BLaER1 treated with 17β-estradiol and CSF1 and Interleukin-3, amounts not matched to agents 10 nM and 100 nM (cell line): ENCODE results near the gene MGAT1.
A peak's percentile ranks its signal among the peaks of the same experiment; 100 is the strongest.

Experiments used
- H3K27ac ChIP-seq, 11 experiments: shearing (Covaris generic); formaldehyde crosslinking; 2 replicates each; pipeline ENCODE4 v1.8.1; 2022
- H3K27me3 ChIP-seq, 11 experiments: shearing (Covaris generic); formaldehyde crosslinking; 2 replicates each; pipeline ENCODE4 v1.8.1; 2022
- H3K36me3 ChIP-seq, 11 experiments: shearing (Covaris generic); formaldehyde crosslinking; 2 replicates each; pipeline ENCODE4 v1.8.1; 2022
- H3K4me1 ChIP-seq, 10 experiments: shearing (Covaris generic); formaldehyde crosslinking; 2 replicates each; pipeline ENCODE4 v1.8.1; 2022
- H3K4me2 ChIP-seq, 11 experiments: shearing (Covaris generic); formaldehyde crosslinking; 2 replicates each; pipeline ENCODE4 v1.8.1; 2022
- H3K4me3 ChIP-seq, 10 experiments: shearing (Covaris generic); formaldehyde crosslinking; 2 replicates each; pipeline ENCODE4 v1.8.1; 2022
- H3K9ac ChIP-seq, 11 experiments: shearing (Covaris generic); formaldehyde crosslinking; 2 replicates each; pipeline ENCODE4 v1.8.1; 2022
- H3K9me3 ChIP-seq, 11 experiments: shearing (Covaris generic); formaldehyde crosslinking; replicated peaks in 1 of 11; 2 replicates each; pipeline ENCODE4 v1.8.1; 2022
- H4K20me1 ChIP-seq, 11 experiments: shearing (Covaris generic); formaldehyde crosslinking; 2 replicates each; pipeline ENCODE4 v1.8.1; 2022
- Cebpa-rat ChIP-seq, 11 experiments: shearing (Covaris generic); IDR thresholded peaks; 2 replicates each; pipeline ENCODE4 v1.8.1; 2022

Gene MGAT1

DNA sequence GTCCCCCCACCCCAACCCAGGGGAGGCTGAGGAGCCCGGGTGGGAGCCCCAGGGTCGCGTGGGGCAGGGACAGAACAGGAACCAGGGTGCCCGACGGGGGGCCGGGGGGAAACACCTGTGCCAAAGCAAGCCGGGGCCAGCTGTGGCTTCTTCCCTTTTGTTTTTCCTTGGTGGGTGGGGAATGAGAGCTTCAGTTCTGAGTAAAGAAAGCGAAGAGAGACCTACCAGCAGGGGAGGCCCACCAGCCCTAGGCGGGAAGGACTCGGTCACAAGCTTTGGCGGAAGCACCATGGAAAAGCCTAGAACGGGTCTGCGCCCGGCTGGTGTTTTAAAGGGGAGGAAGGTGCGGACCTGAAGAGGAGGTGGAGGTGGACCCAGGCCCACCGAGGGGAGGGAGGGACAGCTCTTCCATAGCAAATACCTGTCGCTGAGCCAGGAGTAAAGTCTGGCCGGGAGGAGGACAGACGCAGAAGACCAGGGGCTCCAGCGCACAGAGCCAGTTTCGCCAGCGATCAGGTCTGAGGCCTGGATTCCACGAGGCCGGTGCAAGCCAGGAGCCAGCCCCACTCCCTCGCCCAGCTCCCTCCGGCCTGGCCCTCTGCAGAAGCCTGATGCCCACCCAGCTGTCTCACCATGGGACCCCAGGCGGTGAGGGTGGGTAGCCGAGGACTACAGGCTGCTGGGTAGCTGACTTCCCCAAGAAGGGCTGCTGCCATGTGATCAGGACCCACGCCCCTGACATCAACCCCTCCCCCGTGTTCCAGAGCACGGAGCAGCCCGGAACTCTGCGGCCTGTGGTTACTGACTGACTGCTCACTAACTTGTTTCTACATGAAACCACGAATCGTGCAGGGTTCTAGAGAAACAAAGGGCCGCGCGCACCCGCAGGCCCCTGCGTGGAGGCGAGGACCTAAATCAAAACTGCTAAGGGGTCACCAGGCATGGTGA is 849 bp upstream of the MGAT1 start:
- no peaks in the 10 kb centered on the region for H3K9me3 ChIP-seq
- H3K4me1 ChIP-seq: peaks cover 73 to 89% (median 82%) of the 10 kb centered on the region in 10 experiments
- no peak for TF ChIP-seq Cebpa-rat (IDR thresholded peaks at IDR 0.05)
- H3K36me3 ChIP-seq: peaks cover 15 to 61% (median 29%) of the 10 kb centered on the region in 11 experiments; a peak in 21 of 22 replicates
- peak overlapping the region; percentile 88 to 96 (median 94) for H3K4me3 ChIP-seq
- no peaks in the 10 kb centered on the region for H3K27me3 ChIP-seq
- peaks cover 36 to 65% (median 41%) of the 10 kb centered on the region in 11 experiments for H4K20me1 ChIP-seq
- peak overlapping the region; percentile 91 to 100 (median 99) for H3K27ac ChIP-seq
- peak overlapping the region; percentile 97 to 100 (median 99) for H3K9ac ChIP-seq
- peak overlapping the region; percentile 92 to 99 (median 98) for H3K4me2 ChIP-seq

DNA sequence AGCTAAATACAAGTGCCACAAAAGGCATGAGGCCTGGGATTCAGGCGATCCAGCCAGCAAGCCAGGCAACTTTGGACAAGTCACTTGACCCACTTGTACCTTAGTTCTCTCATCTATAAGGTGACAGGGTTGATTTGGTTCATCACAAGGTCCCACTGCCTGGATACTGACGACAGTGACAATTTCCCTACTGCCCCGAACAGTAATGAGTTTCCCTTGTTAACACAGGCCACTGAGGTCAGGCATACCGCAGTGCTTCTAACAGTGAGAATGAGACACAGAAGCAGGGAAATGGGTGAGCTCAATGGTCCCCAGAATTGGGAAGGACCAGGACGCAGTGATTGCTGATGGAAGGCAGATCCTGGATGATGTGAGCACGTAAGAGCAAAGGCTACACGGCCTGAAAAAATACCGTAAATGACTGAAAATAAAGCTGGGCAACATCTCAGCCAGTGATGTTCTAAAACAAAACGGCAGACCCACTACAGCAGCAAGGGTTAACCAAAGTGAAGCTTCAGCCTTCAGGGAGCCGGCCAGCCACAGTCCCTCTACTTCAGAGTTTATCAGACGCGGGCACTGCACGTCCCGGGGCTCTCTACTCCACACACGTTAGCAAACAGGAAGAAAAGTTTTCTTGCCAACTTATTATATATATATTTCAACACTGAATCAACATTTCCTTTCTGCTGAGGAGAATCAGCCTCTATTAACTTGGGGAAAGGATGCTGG is 846 bp downstream of the MGAT1 start:
- H3K9ac ChIP-seq: peak overlapping the region; percentile 97 to 100 (median 99)
- peaks cover 73 to 89% (median 82%) of the 10 kb centered on the region in 10 experiments for H3K4me1 ChIP-seq
- peak overlapping the region; percentile 92 to 99 (median 98) for H3K4me2 ChIP-seq
- no peak for TF ChIP-seq Cebpa-rat (IDR thresholded peaks at IDR 0.05)
- peak overlapping the region; percentile 8 to 100 (median 99); a peak in 21 of 22 replicates for H3K27ac ChIP-seq
- H3K27me3 ChIP-seq: no peaks in the 10 kb centered on the region
- peaks cover 53 to 81% (median 58%) of the 10 kb centered on the region in 11 experiments for H4K20me1 ChIP-seq
- H3K4me3 ChIP-seq: peak overlapping the region; percentile 88 to 96 (median 94)
- H3K9me3 ChIP-seq: no peaks in the 10 kb centered on the region
- H3K36me3 ChIP-seq: peaks cover 32 to 63% (median 46%) of the 10 kb centered on the region in 11 experiments; a peak in 21 of 22 replicates

DNA sequence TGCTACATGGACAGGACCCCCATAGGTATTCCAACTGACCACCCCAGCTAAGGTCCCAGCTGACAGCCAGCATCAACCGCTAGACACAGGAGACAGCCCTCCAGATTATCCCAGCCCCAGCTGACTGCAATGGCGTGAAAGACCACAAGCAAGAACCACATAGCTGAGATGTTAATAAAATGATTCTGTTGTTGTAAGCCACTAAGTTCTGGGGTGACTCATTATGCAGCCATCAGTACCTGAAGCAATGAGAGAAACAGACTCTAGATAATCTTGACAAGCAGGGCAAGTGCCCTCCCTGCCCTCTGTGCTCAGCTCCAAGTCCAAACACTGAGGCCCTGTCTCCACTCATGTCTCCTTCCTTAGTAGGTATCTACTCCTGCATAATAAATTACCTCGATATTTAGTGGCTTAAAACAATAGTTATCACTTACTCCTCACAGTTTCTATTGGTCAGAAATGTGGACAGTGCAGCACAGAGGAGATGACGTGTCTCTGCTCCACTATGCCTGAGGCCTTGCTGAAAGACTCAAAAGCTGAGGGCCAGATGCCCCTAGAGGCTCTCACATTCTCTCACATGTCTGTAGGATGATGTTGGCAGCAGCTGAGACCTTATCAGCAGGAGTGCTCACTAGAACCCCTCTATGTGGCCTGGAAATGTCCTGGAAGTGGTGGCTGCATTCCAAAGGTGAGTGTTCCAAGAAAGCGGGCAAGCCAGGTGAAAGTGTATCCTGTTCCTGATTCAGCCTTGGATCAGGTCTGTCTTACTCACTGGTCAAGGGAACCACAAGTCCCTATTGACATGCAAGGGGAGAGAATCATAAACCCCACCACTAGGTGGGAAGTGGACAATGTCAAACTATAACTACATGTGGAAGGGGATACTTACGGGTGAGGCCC is 2.5 kb downstream of the MGAT1 start:
- TF ChIP-seq Cebpa-rat (IDR thresholded peaks at IDR 0.05): no peak
- Histone ChIP-seq H3K27ac (peak overlapping the region in 9 of 11 experiments; percentile 98 to 100 (median 100); a peak in 16 of 22 replicates), H3K9ac (peak overlapping the region; percentile 97 to 100 (median 99); a peak in 19 of 22 replicates), H3K36me3 (peaks cover 46 to 79% (median 62%) of the 10 kb centered on the region in 11 experiments), H3K27me3 (no peaks in the 10 kb centered on the region), H3K9me3 (no peaks in the 10 kb centered on the region), H4K20me1 (peaks cover 69 to 86% (median 75%) of the 10 kb centered on the region in 11 experiments), H3K4me2 (peak overlapping the region; percentile 92 to 99 (median 98)), H3K4me1 (peaks cover 71 to 89% (median 82%) of the 10 kb centered on the region in 10 experiments), H3K4me3 (peak overlapping the region in 9 of 10 experiments; percentile 88 to 96 (median 95); a peak in 17 of 20 replicates)

DNA sequence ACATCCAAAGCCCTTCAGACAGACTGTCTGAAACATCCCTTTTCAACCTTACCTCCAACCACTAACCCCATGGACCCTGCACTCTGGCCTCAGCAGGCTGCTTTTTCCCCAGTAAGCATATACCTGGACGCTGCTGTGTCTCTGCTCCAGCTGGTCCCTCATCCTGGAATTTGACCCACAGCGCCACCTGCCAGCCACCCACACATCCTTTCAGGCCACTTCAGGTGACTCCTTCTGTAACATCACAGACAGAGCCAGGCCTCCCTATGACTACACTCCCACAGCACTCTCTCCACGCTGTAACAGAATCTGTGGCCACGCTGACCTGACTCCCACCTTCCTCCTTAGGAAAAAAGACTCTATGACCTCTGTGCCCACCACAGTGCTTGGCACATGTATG is 3.4 kb downstream of the MGAT1 start:
- Histone ChIP-seq H3K9me3 (no peaks in the 10 kb centered on the region), H3K9ac (peak overlapping the region in 2 of 11 experiments; percentile 97 to 98; a peak in 5 of 22 replicates), H3K4me3 (peak overlapping the region in 3 of 10 experiments; percentile 91 to 96 (median 95); a peak in 5 of 20 replicates), H3K4me2 (peak overlapping the region; percentile 92 to 99 (median 98)), H4K20me1 (peaks cover 79 to 87% (median 81%) of the 10 kb centered on the region in 11 experiments), H3K27me3 (no peaks in the 10 kb centered on the region), H3K4me1 (peaks cover 70 to 89% (median 79%) of the 10 kb centered on the region in 10 experiments), H3K36me3 (peaks cover 50 to 86% (median 72%) of the 10 kb centered on the region in 11 experiments), H3K27ac (peak overlapping the region in 5 of 11 experiments; percentile 8 to 100 (median 99); a peak in 2 of 22 replicates)
- no peak for TF ChIP-seq Cebpa-rat (IDR thresholded peaks at IDR 0.05)

DNA sequence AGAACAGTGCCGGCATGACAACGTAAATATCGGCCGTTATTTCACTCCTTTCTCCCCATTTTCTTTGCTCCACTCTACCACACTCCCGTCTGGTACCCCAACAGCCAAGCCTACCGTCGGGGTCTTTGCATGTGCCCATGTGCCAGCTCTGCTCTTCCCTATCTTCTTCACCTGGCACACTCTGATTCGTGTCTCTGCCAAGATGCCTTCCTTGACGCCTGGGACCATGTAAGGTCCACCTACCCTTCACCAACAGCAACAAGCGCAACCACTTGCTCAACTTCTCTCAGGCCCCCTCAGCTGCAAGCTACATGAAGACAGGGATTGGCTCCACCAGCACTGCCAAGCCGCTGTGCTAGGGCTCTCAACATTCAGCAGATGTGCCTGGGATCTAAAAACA is 4.4 kb downstream of the MGAT1 start:
- H3K9me3 ChIP-seq: no peaks in the 10 kb centered on the region
- H3K4me2 ChIP-seq: peak overlapping the region; percentile 92 to 99 (median 98)
- peaks cover 58 to 91% (median 82%) of the 10 kb centered on the region in 11 experiments for H3K36me3 ChIP-seq
- no peak for TF ChIP-seq Cebpa-rat (IDR thresholded peaks at IDR 0.05)
- 0 out of 20 replicates have a peak overlapping the region, but pooled peaks of 1 of the 10 experiments have one; percentile 91 for H3K4me3 ChIP-seq
- peak overlapping the region in 3 of 11 experiments; percentile 7 to 98 (median 19); a peak in 4 of 22 replicates for H3K9ac ChIP-seq
- H4K20me1 ChIP-seq: peaks cover 88 to 95% (median 89%) of the 10 kb centered on the region in 11 experiments
- peaks cover 68 to 87% (median 81%) of the 10 kb centered on the region in 10 experiments for H3K4me1 ChIP-seq
- H3K27ac ChIP-seq: no peak overlapping the region
- H3K27me3 ChIP-seq: no peaks in the 10 kb centered on the region

GRCh38 chr5:180797256-180798192 is 5.1 kb downstream of the MGAT1 start:
- Histone ChIP-seq H3K36me3 (peaks cover 65 to 95% (median 88%) of the 10 kb centered on the region in 11 experiments), H3K4me3 (no peak overlapping the region), H4K20me1 (peaks cover 95 to 100% (median 96%) of the 10 kb centered on the region in 11 experiments), H3K9me3 (no peaks in the 10 kb centered on the region), H3K9ac (peak overlapping the region in 3 of 11 experiments; percentile 7 to 98 (median 19); a peak in 4 of 22 replicates), H3K4me1 (peaks cover 71 to 90% (median 85%) of the 10 kb centered on the region in 10 experiments), H3K4me2 (peak overlapping the region; percentile 92 to 99 (median 98)), H3K27ac (no peak overlapping the region; a peak in 1 of 22 replicates), H3K27me3 (no peaks in the 10 kb centered on the region)
- TF ChIP-seq Cebpa-rat (IDR thresholded peaks at IDR 0.05): no peak
